GM10266 (cell line): ENCODE measurements around the gene SLC9A9.

Experiments used
- DNase-seq: peaks from one replicate; pipeline ENCODE4 v3.0.0; 2012; ENCODE audit errors: extremely low spot score
- CTCF ChIP-seq: IDR thresholded peaks from 2 replicates; pipeline ENCODE4 v1.5.1; 2012; ENCODE audit warnings: mild to moderate bottlenecking, low read depth; ENCODE audit not compliant: control insufficient read depth, insufficient read depth; ENCODE audit errors: missing control alignments

Gene SLC9A9

GRCh38 chr3:143736205-143736997, 111.9 kb downstream of the SLC9A9 start:
- DNase-seq, result no peak
- no peak for TF ChIP-seq CTCF

GRCh38 chr3:143731776-143732175, 116.5 kb downstream of the SLC9A9 start:
- no peak for TF ChIP-seq CTCF
- no peak for DNase-seq

GRCh38 chr3:143731320-143731719, 116.9 kb downstream of the SLC9A9 start:
- no peak for DNase-seq
- TF ChIP-seq CTCF, result no peak

GRCh38 chr3:143727391-143727790, 120.9 kb downstream of the SLC9A9 start:
- DNase-seq, result no peak
- no peak for TF ChIP-seq CTCF

- no peak for TF ChIP-seq CTCF
- no peak for DNase-seq
Observed at GRCh38 chr3:143726727-143727126, 121.5 kb downstream of the SLC9A9 start.

GRCh38 chr3:143720381-143720780, 127.9 kb downstream of the SLC9A9 start:
- no peak for DNase-seq
- no peak for TF ChIP-seq CTCF

- TF ChIP-seq CTCF, result no peak
- no peak for DNase-seq
Observed at GRCh38 chr3:143718463-143718862, 129.8 kb downstream of the SLC9A9 start.
